H9 (cell line): ENCODE measurements around the gene MBD3L1. TPM values are rescaled to one million over a fixed set of nuclear protein-coding genes. Genes with fewer than 3 reads are reported as not detected.

Experiments
- DNase-seq: peaks from one replicate; pipeline ENCODE4 v3.0.0-alpha.2; 2017
- H2AFZ ChIP-seq: one replicate; pipeline ENCODE4 v1.6.1; 2013; ENCODE audit warnings: mild to moderate bottlenecking, low read length, control low read depth, moderate library complexity
- H2AK5ac ChIP-seq: 2 replicates; pipeline ENCODE4 v1.6.1; 2013; ENCODE audit warnings: low read length, control low read depth, mixed read lengths; ENCODE audit not compliant: insufficient read length
- H2BK120ac ChIP-seq: one replicate; pipeline ENCODE4 v1.6.1; 2013; ENCODE audit warnings: low read depth, mild to moderate bottlenecking, low read length, control low read depth, inconsistent platforms; ENCODE audit not compliant: poor library complexity, severe bottlenecking
- H2BK12ac ChIP-seq: 2 replicates; pipeline ENCODE4 v1.6.1; 2013; ENCODE audit warnings: low read length, control low read depth, mixed read lengths, low read depth; ENCODE audit not compliant: insufficient read length
- H2BK15ac ChIP-seq: 2 replicates; pipeline ENCODE4 v1.6.1; 2013; ENCODE audit warnings: low read depth, low read length, control low read depth
- H2BK20ac ChIP-seq: one replicate; pipeline ENCODE4 v1.6.1; 2013; ENCODE audit warnings: low read depth, mild to moderate bottlenecking, low read length, control low read depth, inconsistent platforms; ENCODE audit not compliant: poor library complexity, severe bottlenecking
- H2BK5ac ChIP-seq: 2 replicates; pipeline ENCODE4 v1.6.1; 2013; ENCODE audit warnings: low read length, control low read depth, mixed read lengths; ENCODE audit not compliant: insufficient read length
- H3K14ac ChIP-seq: 2 replicates; pipeline ENCODE4 v1.6.1; 2013; ENCODE audit warnings: low read length, control low read depth; ENCODE audit not compliant: insufficient read depth
- H3K18ac ChIP-seq: 2 replicates; pipeline ENCODE4 v1.6.1; 2013; ENCODE audit warnings: low read depth, mild to moderate bottlenecking, mixed read lengths, low read length, control low read depth; ENCODE audit not compliant: insufficient read length
- H3K23ac ChIP-seq: 2 replicates; pipeline ENCODE4 v1.6.1; 2013; ENCODE audit warnings: low read length, control low read depth, mixed read lengths, low read depth; ENCODE audit not compliant: insufficient read length
- H3K23me2 ChIP-seq: 2 replicates; pipeline ENCODE4 v1.6.1; 2013; ENCODE audit warnings: low read depth, mild to moderate bottlenecking, mixed read lengths, low read length, control low read depth; ENCODE audit not compliant: insufficient read length, poor library complexity, severe bottlenecking
- H3K27ac ChIP-seq: 2 replicates; pipeline ENCODE4 v1.5.1; 2013; ENCODE audit warnings: low read length, control low read depth, mixed read lengths, low read depth; ENCODE audit not compliant: insufficient read length
- H3K27me3 ChIP-seq: 2 replicates; pipeline ENCODE4 v1.6.1; 2013; ENCODE audit warnings: low read length, control low read depth, inconsistent platforms; ENCODE audit not compliant: insufficient read depth
- H3K4ac ChIP-seq: 2 replicates; pipeline ENCODE4 v1.6.1; 2013; ENCODE audit warnings: low read depth, mild to moderate bottlenecking, control low read depth, inconsistent platforms, low read length, moderate library complexity
- H3K4me1 ChIP-seq: 2 replicates; pipeline ENCODE4 v1.6.1; 2013; ENCODE audit warnings: low read length, control low read depth, inconsistent platforms; ENCODE audit not compliant: insufficient read depth
- H3K4me2 ChIP-seq: 2 replicates; pipeline ENCODE4 v1.6.1; 2013; ENCODE audit warnings: low read length, control low read depth, mixed read lengths; ENCODE audit not compliant: insufficient read length, insufficient read depth
- H3K56ac ChIP-seq: 2 replicates; pipeline ENCODE4 v1.6.1; 2013; ENCODE audit warnings: low read depth, mild to moderate bottlenecking, mixed read lengths, low read length, control low read depth; ENCODE audit not compliant: insufficient read length
- H3K79me1 ChIP-seq: 2 replicates; pipeline ENCODE4 v1.6.1; 2013; ENCODE audit warnings: low read depth, mild to moderate bottlenecking, moderate library complexity, low read length, control low read depth, inconsistent platforms; ENCODE audit not compliant: insufficient read depth, poor library complexity, severe bottlenecking
- H3K79me2 ChIP-seq: 2 replicates; pipeline ENCODE4 v1.6.1; 2013; ENCODE audit warnings: low read length, control low read depth, inconsistent platforms; ENCODE audit not compliant: insufficient read depth
- H3K9ac ChIP-seq: 2 replicates; pipeline ENCODE4 v1.6.1; 2013; ENCODE audit warnings: low read length, control low read depth, mixed read lengths; ENCODE audit not compliant: insufficient read length; ENCODE audit errors: extremely low read depth
- H3K9me3 ChIP-seq: one replicate; pipeline ENCODE4 v1.6.1; 2013; ENCODE audit warnings: low read depth, low read length, inconsistent platforms; ENCODE audit not compliant: control insufficient read depth
- H3T11ph ChIP-seq: one replicate; pipeline ENCODE4 v1.6.1; 2013; ENCODE audit warnings: mild to moderate bottlenecking, low read length, control low read depth, inconsistent platforms
- H4K20me1 ChIP-seq: one replicate; pipeline ENCODE4 v1.6.1; 2013; ENCODE audit not compliant: control insufficient read depth, insufficient read length, insufficient read depth
- H4K5ac ChIP-seq: 2 replicates; pipeline ENCODE4 v1.6.1; 2013; ENCODE audit warnings: low read depth, mild to moderate bottlenecking, mixed read lengths, low read length, control low read depth; ENCODE audit not compliant: insufficient read length
- H4K8ac ChIP-seq: replicated peaks from 2 replicates; pipeline ENCODE4 v1.6.1; 2013; ENCODE audit warnings: low read length, control low read depth, mixed read lengths, low read depth; ENCODE audit not compliant: insufficient read length
- H4K91ac ChIP-seq: 2 replicates; pipeline ENCODE4 v1.6.1; 2013; ENCODE audit warnings: low read depth, mild to moderate bottlenecking, moderate library complexity, mixed read lengths, low read length, control low read depth; ENCODE audit not compliant: insufficient read length
- H3K27ac Mint-ChIP-seq, 3 experiments: 2 replicates in 2 of 3; 3 replicates in 1 of 3; pipeline ENCODE4 v1.8.0; 2020 to 2021; ENCODE audit warnings: mixed read lengths in 3 of 3, mild to moderate bottlenecking in 1 of 3, moderate library complexity in 1 of 3
- H3K27me3 Mint-ChIP-seq: 2 replicates; pipeline ENCODE4 v1.8.0; 2021; ENCODE audit warnings: low read depth, mild to moderate bottlenecking, moderate library complexity, mixed read lengths
- H3K36me3 Mint-ChIP-seq, 3 experiments: 2 replicates in 2 of 3; 3 replicates in 1 of 3; pipeline ENCODE4 v1.8.0; 2020 to 2021; ENCODE audit warnings: low read depth in 3 of 3, mixed read lengths in 3 of 3; ENCODE audit not compliant: insufficient read depth in 1 of 3
- H3K4me1 Mint-ChIP-seq, 2 experiments: 2 replicates each; pipeline ENCODE4 v1.8.0; 2020; ENCODE audit warnings: mixed read lengths in 2 of 2
- H3K4me3 Mint-ChIP-seq, 2 experiments: 2 replicates in 1 of 2; 3 replicates in 1 of 2; pipeline ENCODE4 v1.8.0; 2020 to 2021; ENCODE audit warnings: mild to moderate bottlenecking in 2 of 2, mixed read lengths in 2 of 2, moderate library complexity in 1 of 2
- H3K9me3 Mint-ChIP-seq, 2 experiments: 2 replicates in 1 of 2; 3 replicates in 1 of 2; pipeline ENCODE4 v1.8.0; 2020; ENCODE audit warnings: mild to moderate bottlenecking in 2 of 2, mixed read lengths in 2 of 2, moderate library complexity in 1 of 2
- WGBS: extraction: QIAGEN DNeasy Blood & Tissue Kit; methylation state at CpG from one replicate; pipeline ENCODE4 v1.1.7; 2013; ENCODE audit warnings: missing lambda C conversion rate, low lambda C conversion rate, mixed read lengths; ENCODE audit not compliant: insufficient read length; ENCODE audit errors: extremely low coverage; 5-methylcytosine and 5-hydroxymethylcytosine counted together
- total RNA-seq: library from RNA; stranded (reverse); gene quantifications from 2 replicates; pipeline ENCODE4 v1.2.1, GENCODE V29; 2021
- TF ChIP-seq, protein P1 (sequence below): fragments of 200-600 bp; sonication (generic); conservative IDR thresholded peaks from 3 replicates; pipeline ENCODE4 v1.8.0; 2021; ENCODE audit warnings: antibody characterized with exemption, mild to moderate bottlenecking

MBD3L1 gene
- total RNA-seq, 1 experiment from 2014 or later = not detected

DNA sequence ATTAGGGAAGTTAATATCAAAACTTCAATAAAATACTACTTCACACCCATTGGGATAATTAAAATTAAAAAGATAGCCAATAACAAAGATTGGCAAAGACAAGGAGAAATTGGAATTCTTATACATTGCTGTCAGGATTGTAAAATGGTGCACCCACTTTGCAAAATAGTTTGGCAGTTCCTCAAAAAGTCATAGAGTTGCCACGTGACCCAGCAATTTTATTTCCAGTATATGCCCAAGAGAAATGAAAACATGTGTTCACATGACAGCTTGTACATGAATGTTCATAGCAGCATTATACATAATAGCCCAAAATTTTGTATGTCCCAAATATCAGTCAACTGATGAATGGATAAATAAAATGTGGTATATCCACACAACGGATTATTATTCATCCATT, 3.3 kb downstream of the MBD3L1 start:
- H2AK5ac ChIP-seq = no peak overlapping the region
- H3K9ac ChIP-seq = no peak overlapping the region
- TF ChIP-seq, protein P1, sequence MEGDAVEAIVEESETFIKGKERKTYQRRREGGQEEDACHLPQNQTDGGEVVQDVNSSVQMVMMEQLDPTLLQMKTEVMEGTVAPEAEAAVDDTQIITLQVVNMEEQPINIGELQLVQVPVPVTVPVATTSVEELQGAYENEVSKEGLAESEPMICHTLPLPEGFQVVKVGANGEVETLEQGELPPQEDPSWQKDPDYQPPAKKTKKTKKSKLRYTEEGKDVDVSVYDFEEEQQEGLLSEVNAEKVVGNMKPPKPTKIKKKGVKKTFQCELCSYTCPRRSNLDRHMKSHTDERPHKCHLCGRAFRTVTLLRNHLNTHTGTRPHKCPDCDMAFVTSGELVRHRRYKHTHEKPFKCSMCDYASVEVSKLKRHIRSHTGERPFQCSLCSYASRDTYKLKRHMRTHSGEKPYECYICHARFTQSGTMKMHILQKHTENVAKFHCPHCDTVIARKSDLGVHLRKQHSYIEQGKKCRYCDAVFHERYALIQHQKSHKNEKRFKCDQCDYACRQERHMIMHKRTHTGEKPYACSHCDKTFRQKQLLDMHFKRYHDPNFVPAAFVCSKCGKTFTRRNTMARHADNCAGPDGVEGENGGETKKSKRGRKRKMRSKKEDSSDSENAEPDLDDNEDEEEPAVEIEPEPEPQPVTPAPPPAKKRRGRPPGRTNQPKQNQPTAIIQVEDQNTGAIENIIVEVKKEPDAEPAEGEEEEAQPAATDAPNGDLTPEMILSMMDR = no peak
- DNase-seq = no peak
- no peak overlapping the region for H3K18ac ChIP-seq
- peaks cover 4% of the 10 kb centered on the region for H3K23me2 ChIP-seq
- H3K4me3 Mint-ChIP-seq = no peak overlapping the region
- no peak overlapping the region for H3K23ac ChIP-seq
- H3K4ac ChIP-seq = no peak overlapping the region
- H3K27ac ChIP-seq = no peak overlapping the region
- H4K20me1 ChIP-seq = no peaks in the 10 kb centered on the region
- no peak overlapping the region for H3T11ph ChIP-seq
- WGBS = no CpG with 5 or more reads among the region's 2 CpGs
- H2BK12ac ChIP-seq = no peak overlapping the region
- H4K8ac ChIP-seq = no peak overlapping the region
- H3K9me3 ChIP-seq = peaks cover 23% of the 10 kb centered on the region
- H2BK120ac ChIP-seq = no peak overlapping the region
- peaks cover under 1 to 17% (median 11%) of the 10 kb centered on the region in 3 experiments; a peak in 5 of 7 replicates for H3K36me3 Mint-ChIP-seq
- H2BK20ac ChIP-seq = no peak overlapping the region
- H3K27me3 Mint-ChIP-seq = peaks cover 6% of the 10 kb centered on the region
- H3K27me3 ChIP-seq = no peaks in the 10 kb centered on the region
- H3K79me2 ChIP-seq = no peaks in the 10 kb centered on the region
- H4K5ac ChIP-seq = no peak overlapping the region
- no peak overlapping the region for H2BK5ac ChIP-seq
- no peak overlapping the region for H3K56ac ChIP-seq
- no peak overlapping the region for H2BK15ac ChIP-seq
- peaks cover 6 to 8% of the 10 kb centered on the region in 2 experiments; a peak in 3 of 4 replicates for H3K4me1 Mint-ChIP-seq
- no peaks in the 10 kb centered on the region for H3K4me1 ChIP-seq
- H3K9me3 Mint-ChIP-seq = peaks cover 55 to 61% of the 10 kb centered on the region in 2 experiments
- H2AFZ ChIP-seq = no peak overlapping the region
- H3K14ac ChIP-seq = no peak overlapping the region
- no peaks in the 10 kb centered on the region for H3K79me1 ChIP-seq
- H3K4me2 ChIP-seq = no peak overlapping the region
- no peak overlapping the region for H3K27ac Mint-ChIP-seq
- no peak overlapping the region for H4K91ac ChIP-seq
